Skeletal muscle cell (primary cell): Measurements from ENCODE around the gene WNT9B.
"Not testable (repeated sequence)": the region's sequence is repeated elsewhere in the genome, so short reads cannot be mapped to it uniquely, and the experiment has no call there.

Experiments used
- DNase-seq: peaks from one replicate; pipeline ENCODE4 v3.0.0-alpha.2; 2010; ENCODE audit warnings: low read depth
- H3K4me3 ChIP-seq: 2 replicates; pipeline ENCODE4 v1.5.1; 2011; ENCODE audit warnings: low read depth, mild to moderate bottlenecking, control low read depth, low read length, moderate library complexity

Gene WNT9B

GRCh38 chr17:46821482-46822387 lies 29.6 kb upstream of the WNT9B start:
- no peak overlapping the region for H3K4me3 ChIP-seq
- no peak for DNase-seq

- no peak for DNase-seq
- H3K4me3 ChIP-seq, result no peak overlapping the region
Observed at GRCh38 chr17:46822388-46822921, 28.9 kb upstream of the WNT9B start.

DNA sequence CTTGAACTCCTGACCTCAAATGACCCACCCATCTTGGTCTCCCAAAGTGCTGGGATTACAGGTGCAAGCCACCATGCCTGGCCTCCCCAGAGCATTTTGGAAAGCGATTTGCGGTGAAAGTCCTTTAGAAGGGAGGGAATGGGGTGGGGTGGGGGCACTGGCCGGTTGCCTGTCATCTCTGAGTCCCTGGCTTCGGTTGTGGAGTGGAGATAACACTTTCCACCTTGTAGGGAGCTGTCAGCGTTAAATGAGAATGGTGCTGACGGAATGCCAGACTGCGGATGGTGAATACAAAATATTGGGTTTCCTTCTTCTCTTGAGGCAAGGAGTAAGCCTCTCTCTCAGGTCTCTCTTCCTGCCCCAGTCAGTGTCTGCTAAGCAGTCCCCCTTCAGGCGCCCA lies 27.7 kb upstream of the WNT9B start:
- H3K4me3 ChIP-seq, result no peak overlapping the region
- no peak for DNase-seq

- H3K4me3 ChIP-seq, result no peak overlapping the region
- no peak for DNase-seq
Observed at GRCh38 chr17:46826116-46826515, 25.3 kb upstream of the WNT9B start.

DNA sequence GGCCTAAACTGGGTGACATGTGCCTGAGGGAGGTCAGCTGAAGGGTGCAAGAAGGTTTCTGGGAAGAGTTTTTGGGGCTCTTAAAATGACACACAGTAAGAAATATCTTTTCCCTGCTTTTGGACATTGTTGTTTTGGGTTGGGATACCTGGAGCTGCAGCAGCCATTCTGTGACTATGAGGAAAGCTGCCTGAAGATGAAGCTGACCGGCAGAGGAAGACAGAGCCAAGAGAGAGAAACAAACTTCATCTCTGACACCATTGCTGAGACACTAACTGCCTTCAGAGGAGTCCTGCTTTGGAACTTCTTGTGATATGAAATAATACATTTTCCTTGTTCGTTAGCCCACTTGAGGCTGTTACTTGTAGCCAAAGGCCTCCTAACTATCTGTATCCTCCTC lies 24.1 kb upstream of the WNT9B start:
- DNase-seq, result no peak
- H3K4me3 ChIP-seq, result no peak overlapping the region

- no peak for DNase-seq
- H3K4me3 ChIP-seq, result no peak overlapping the region
Observed at GRCh38 chr17:46831573-46832330, 19.6 kb upstream of the WNT9B start.

DNA sequence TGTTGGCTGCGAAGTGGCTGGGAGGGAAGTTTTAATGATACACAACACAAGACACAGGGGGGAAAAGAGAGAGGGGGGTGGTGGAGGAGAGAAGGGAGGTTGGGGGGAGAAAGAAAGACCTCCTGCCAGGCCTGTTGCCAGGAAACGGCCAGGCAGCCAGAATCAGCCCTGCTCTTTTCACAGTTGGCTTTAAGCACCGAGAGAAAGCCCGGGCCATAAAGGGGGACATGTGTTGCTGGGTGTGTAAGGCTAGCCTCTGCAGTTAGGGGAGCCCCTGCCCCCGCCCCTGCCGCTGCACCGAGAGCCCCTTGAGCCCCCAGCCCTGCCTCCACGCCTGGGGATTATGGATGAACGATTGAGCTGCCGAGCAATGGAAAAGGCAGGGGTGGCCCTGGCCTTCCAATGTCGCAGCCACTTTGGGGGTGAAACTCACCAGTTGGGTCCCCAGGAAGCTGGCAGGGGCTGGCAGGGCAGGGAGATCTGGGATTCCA lies 19.0 kb upstream of the WNT9B start:
- DNase-seq, result no peak
- no peak overlapping the region for H3K4me3 ChIP-seq

GRCh38 chr17:46832945-46833839 lies 18.2 kb upstream of the WNT9B start:
- no peak overlapping the region for H3K4me3 ChIP-seq
- peak; percentile 49 for DNase-seq

DNA sequence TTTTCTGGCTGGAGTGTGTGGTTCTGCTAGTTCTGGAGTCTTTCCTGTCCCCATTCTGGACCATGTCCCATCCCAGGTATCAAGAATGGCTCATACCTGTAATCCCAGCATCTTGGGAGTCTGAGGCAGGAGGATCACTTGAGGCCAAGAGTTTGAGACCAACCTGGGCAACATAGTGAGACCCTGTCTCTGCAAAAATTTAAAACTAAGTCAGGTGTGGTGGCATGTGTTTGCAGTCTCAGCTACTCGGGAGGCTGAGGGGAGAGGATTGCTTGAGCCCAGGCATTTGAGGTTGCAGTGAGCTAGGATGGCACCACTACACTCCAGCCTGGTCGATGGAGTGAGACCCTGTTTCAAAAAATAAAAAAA lies 17.6 kb upstream of the WNT9B start:
- H3K4me3 ChIP-seq, result no peak overlapping the region
- DNase-seq, result no peak

DNA sequence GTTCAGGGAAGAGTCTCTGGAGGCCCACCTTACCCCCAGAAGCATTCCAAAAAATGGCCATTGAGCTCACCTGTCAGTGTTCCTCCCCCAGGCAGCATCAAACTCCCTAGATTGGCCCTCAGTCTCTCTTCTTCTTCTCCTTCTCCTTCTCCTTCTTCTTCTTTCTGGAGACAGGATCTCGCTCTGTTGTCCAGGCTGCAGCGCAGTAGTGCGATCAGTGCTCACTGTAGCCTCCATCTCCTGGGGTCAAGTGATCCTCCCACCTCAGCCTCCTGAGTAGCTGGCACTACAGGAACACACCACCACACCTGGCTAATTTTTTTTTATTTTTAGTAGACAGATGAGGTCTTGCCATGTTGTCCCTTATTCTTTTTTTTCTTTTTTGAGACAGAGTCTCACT lies 16.5 kb upstream of the WNT9B start:
- no peak for DNase-seq
- no peak overlapping the region for H3K4me3 ChIP-seq

DNA sequence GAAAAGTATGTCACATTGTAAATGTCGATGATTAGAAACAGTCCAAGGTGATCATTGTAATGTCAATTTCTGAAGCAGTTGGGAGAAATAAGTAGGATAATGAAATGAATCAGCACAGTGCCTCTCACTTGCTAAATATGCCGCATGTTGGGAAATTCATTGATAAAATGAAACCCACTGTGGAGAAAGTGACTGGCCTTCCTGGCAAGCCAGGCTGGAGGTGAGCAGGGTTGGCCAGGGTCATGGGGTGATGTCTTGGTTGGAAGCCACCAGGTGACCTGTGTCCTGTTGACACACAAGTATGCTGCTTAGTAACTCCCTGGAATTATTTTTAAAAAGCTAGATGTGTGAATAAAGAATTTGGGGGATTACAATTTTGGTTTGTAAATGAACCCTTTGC lies 14.9 kb upstream of the WNT9B start:
- no peak overlapping the region for H3K4me3 ChIP-seq
- DNase-seq, result no peak

- no peak for DNase-seq
- no peak overlapping the region for H3K4me3 ChIP-seq
Observed at GRCh38 chr17:46837521-46837920, 13.9 kb upstream of the WNT9B start.

- no peak overlapping the region for H3K4me3 ChIP-seq
- DNase-seq, result no peak
Observed at GRCh38 chr17:46839211-46839610, 12.2 kb upstream of the WNT9B start.

- DNase-seq, H3K4me3 ChIP-seq: not testable (repeated sequence)
Observed at GRCh38 chr17:46840596-46840995, 10.8 kb upstream of the WNT9B start.

- no peak for DNase-seq
- H3K4me3 ChIP-seq, result peak overlapping the region; percentile 22
Observed at GRCh38 chr17:46841561-46842379, 9.6 kb upstream of the WNT9B start.

GRCh38 chr17:46842835-46843234 lies 8.5 kb upstream of the WNT9B start:
- no peak for DNase-seq
- no peak overlapping the region for H3K4me3 ChIP-seq

DNA sequence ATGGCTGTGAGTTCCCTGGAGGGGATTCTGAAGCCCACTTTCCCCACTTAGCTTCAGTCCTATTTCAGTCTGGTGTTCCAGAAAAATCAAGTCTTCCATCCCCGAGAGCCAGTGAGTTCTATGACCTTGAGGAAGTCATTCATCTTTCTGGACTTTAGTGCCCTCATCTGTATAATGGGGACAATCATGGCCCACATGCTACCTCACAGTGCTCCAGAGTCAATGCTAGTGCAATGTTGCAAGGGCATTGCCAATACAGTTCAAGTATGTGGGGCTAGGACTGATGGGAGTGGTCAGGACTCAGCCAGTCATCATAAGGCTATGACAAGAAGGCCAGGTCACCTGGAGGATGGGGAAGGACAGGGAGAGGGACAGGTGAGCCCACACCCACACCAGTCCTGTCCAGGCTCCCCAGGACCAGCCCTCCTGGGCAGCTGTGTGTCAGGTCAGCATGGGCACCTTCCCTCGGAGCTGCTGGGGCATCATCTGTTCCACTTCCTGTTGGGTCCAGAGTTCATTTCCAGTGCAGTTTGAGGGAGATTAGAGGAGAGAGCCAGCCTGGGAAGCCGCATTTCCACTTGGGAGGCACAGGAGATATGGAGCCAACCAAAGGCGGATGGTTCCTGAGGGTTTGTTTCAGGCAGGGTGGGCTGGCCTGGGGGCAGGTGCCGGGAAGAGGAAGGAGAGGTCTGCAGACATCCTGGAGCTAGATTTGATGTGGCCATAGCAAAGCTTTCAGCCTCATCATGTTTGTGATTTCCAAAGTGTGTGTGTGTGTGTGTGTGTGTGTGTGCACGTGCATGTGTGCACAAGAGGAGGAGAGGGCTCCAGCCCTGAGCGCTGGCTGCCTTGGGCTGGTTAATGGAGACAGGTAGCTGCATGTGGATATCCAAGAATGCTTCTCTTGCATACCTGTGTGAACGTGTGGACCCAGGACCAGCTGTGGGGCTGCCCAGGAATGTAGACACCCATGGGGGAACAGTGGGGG lies 3.9 kb upstream of the WNT9B start:
- no peak overlapping the region for H3K4me3 ChIP-seq
- DNase-seq, result no peak

DNA sequence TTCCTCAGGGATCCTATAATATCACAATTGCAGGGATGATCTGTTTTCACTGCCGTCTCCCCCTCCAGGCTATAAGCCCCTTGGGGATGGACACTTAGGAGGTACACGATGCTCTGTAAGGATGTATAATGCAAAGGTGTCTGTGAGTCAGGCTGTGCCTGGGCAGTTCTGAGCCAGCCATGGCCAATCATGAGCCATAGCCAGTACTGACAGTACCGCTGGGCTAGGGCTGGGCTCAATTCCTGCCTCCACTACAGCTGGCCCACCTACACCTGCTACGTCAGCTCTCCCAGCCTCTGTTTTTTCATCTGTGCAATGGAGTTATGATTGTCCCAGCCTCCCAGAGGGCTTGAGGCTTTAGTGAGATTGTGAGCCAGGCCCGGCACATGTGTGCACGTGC lies 2.8 kb upstream of the WNT9B start:
- no peak overlapping the region for H3K4me3 ChIP-seq
- no peak for DNase-seq
